RWPE1 (cell line): ENCODE data around the gene PPP1R15B.

Experiments used
- CTCF ChIA-PET: fragments of 350-600 bp; sonication (Branson Sonifier 250); formaldehyde crosslinking; extraction: SDS; loops from one replicate; lab custom pipeline; 2021; lab: Yijun Ruan, JAX
- POLR2A ChIA-PET: fragments of 400-600 bp; formaldehyde crosslinking; extraction: SDS; loops from one replicate; lab custom pipeline; 2020; ENCODE audit warnings: antibody characterized with exemption; ENCODE audit not compliant: low non-redundant PET; lab: Yijun Ruan, JAX
- DNase-seq: peaks from one replicate; pipeline ENCODE4 v3.0.0; 2012; ENCODE audit warnings: low spot score
- H3K27ac ChIP-seq: fragments of 450-650 bp; 2 replicates; pipeline ENCODE4 v1.5.1; 2017
- CTCF ChIP-seq: fragments of 450-650 bp; conservative IDR thresholded peaks from 2 replicates; pipeline ENCODE4 v1.5.1; 2017; ENCODE audit warnings: low read depth, mild to moderate bottlenecking

The PPP1R15B gene

GRCh38 chr1:204411451-204412204, at the start of gene PPP1R15B:
PPP1R15B (minus strand) TSS chr1:204411817; CDS start chr1:204411411, 406 bp downstream.
- POLR2A ChIA-PET, result no interaction called here
- no peak for TF ChIP-seq CTCF
- DNase-seq, result peak; percentile 100
- peak within 1 kb of the TSS; percentile 94 for H3K27ac ChIP-seq
- CTCF ChIA-PET, result interaction anchor here (0.6 to 2.4 kb wide), 7 partner anchors 13 to 120 kb away, joined by 3 to 14 read pairs (median 4); partner anchors contain the start of gene PIK3C2B

- ChIA-PET CTCF (interaction anchor here (1.1 kb wide), 1 partner anchor 29 kb away, joined by 4 read pairs; no protein-coding TSS in a partner anchor), POLR2A (no interaction called here)
- TF ChIP-seq CTCF, result no peak
Observed at GRCh38 chr1:204460346-204460745, 48.7 kb upstream of the PPP1R15B start.

GRCh38 chr1:204459706-204460105, 48.1 kb upstream of the PPP1R15B start:
- ChIA-PET CTCF (interaction anchor here (0.8 to 1.1 kb wide), 3 partner anchors 13 to 34 kb away, joined by 3 to 4 read pairs (median 3); no protein-coding TSS in a partner anchor), POLR2A (no interaction called here)
- no peak for DNase-seq
- no peak overlapping the region for H3K27ac ChIP-seq
- TF ChIP-seq CTCF, result no peak

More at GRCh38 chr1:204460346-204460745, 48.7 kb upstream of the PPP1R15B start:
- H3K27ac ChIP-seq, result no peak overlapping the region
- no peak for DNase-seq

- ChIA-PET CTCF (interaction anchor here (0.6 to 4.0 kb wide), 3 partner anchors 9 to 59 kb away, joined by 3 to 15 read pairs (median 4); no protein-coding TSS in a partner anchor), POLR2A (no interaction called here)
- TF ChIP-seq CTCF, result no peak
- H3K27ac ChIP-seq, result no peak overlapping the region
- DNase-seq, result no peak
Observed at GRCh38 chr1:204457666-204458065, 46.0 kb upstream of the PPP1R15B start.

GRCh38 chr1:204456826-204457442, 45.3 kb upstream of the PPP1R15B start:
- no peak for TF ChIP-seq CTCF
- DNase-seq, result no peak
- H3K27ac ChIP-seq, result no peak overlapping the region
- ChIA-PET CTCF (interaction anchor here (0.6 to 4.0 kb wide), 4 partner anchors 8 to 329 kb away, joined by 3 to 15 read pairs (median 4); no protein-coding TSS in a partner anchor), POLR2A (no interaction called here)

- no peak for TF ChIP-seq CTCF
- no peak overlapping the region for H3K27ac ChIP-seq
- POLR2A ChIA-PET, result no interaction called here
- no peak for DNase-seq
- CTCF ChIA-PET, result interaction anchor here (0.6 to 4.0 kb wide), 4 partner anchors 9 to 328 kb away, joined by 3 to 15 read pairs (median 3); no protein-coding TSS in a partner anchor
Observed at GRCh38 chr1:204455831-204456145, 44.2 kb upstream of the PPP1R15B start.
